ENCODE data around the gene CELF4. TPM values are rescaled to one million over a fixed set of nuclear protein-coding genes. Genes with fewer than 3 reads are reported as not detected.

Gene CELF4
- total and polyA plus RNA-seq, 7 donors = 0.60 to 5.0 (median 1.8) TPM; not detected in 1

DNA sequence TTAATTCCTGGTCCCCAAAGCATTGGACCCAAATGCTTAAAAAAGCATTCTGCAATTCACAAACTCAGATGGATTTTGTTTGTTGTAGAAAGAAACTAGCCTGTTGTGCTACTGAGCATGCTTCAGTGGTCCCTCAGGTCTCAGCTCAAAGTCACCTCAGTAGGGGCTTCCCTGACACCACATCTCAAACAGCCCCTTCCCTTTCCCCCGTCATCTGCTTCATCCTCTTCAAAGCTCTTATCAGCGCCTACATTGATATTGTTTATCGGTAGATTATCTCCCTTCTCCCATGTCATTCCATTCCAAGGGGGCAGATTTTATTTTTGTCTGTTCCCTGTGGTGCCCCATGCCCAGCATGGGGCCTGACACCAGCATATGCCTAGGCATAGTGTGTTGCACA, 172.9 kb downstream of the CELF4 start:
- Histone ChIP-seq H3K36me3 (no peaks in the 10 kb centered on the region), H3K4me1 (peaks cover 0 to 15% (median 13%) of the 10 kb centered on the region in 4 donors), H3K9me3 (peaks cover 0 to 3% (median 0%) of the 10 kb centered on the region in 4 donors), H3K27ac (no peak overlapping the region), H3K4me3 (no peak overlapping the region), H3K27me3 (peaks cover 0 to 14% (median 0%) of the 10 kb centered on the region in 3 donors)
- DNase-seq = no peak
- TF ChIP-seq POLR2A (IDR thresholded peaks at IDR 0.05) (no peak), POLR2AphosphoS5 (IDR thresholded peaks at IDR 0.05) (no peak), EP300 (IDR thresholded peaks at IDR 0.05) (no peak)
- TF ChIP-seq, protein P1, sequence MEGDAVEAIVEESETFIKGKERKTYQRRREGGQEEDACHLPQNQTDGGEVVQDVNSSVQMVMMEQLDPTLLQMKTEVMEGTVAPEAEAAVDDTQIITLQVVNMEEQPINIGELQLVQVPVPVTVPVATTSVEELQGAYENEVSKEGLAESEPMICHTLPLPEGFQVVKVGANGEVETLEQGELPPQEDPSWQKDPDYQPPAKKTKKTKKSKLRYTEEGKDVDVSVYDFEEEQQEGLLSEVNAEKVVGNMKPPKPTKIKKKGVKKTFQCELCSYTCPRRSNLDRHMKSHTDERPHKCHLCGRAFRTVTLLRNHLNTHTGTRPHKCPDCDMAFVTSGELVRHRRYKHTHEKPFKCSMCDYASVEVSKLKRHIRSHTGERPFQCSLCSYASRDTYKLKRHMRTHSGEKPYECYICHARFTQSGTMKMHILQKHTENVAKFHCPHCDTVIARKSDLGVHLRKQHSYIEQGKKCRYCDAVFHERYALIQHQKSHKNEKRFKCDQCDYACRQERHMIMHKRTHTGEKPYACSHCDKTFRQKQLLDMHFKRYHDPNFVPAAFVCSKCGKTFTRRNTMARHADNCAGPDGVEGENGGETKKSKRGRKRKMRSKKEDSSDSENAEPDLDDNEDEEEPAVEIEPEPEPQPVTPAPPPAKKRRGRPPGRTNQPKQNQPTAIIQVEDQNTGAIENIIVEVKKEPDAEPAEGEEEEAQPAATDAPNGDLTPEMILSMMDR (IDR thresholded peaks at IDR 0.05) = no peak
- WGBS, 2 donors = 85 to 91% methylated on average over 3 of the region's 3 CpGs
- intact Hi-C loops (cut with DNase I) = no loop called here

DNA sequence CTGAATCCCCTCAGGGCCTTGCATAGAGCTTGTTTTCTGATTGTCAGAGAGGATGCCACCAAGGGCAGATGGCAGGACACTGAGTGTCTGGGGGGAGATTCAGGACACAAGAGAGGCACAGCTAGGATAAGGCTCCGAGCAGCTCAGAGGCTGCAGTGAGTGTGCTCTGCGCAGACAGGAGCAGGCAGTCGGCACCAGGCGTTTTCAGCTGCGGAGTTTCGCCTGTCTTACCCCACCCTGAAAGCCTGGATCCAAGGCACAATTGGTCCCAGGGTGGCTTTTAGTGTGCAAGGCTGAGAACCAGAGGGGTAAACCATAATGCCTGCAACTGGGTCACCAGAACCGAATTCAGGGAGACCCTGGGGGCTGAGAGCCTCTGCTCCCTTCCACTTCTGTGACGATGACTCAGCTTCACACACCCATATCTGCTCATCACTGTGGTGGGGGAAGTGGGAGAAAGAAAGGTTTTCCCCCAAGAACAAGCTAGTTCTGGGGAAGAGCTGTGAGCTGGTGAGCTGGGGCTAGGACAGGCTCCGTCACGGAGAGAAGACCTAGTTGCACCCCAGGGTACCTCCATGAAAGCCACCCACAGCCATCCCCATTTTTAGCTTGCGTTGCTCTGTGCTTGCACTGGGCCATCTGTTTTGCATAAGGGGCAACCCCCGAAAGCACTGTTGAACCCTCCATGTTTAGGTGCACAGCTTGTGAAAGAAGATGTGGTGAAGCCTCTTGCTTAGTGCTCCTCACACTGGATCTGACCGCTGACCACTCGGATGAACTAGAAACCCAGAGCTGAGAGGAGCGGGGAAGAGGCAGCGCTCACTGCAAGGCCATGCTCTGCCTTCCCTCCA, 173.7 kb downstream of the CELF4 start:
- DNase-seq = no peak
- intact Hi-C loops (cut with DNase I) = no loop called here
- Histone ChIP-seq H3K4me3 (no peak overlapping the region), H3K27ac (no peak overlapping the region), H3K36me3 (no peaks in the 10 kb centered on the region), H3K4me1 (peaks cover 0 to 15% (median 13%) of the 10 kb centered on the region in 4 donors), H3K9me3 (peaks cover 0 to 3% (median 0%) of the 10 kb centered on the region in 4 donors), H3K27me3 (peaks cover 0 to 14% (median 0%) of the 10 kb centered on the region in 3 donors)
- WGBS, 2 donors = 84 to 86% methylated on average over 16 of the region's 16 CpGs
- TF ChIP-seq EP300 (IDR thresholded peaks at IDR 0.05) = no peak
- TF ChIP-seq POLR2A (IDR thresholded peaks at IDR 0.05) = no peak
- TF ChIP-seq, protein P1 (IDR thresholded peaks at IDR 0.05) = no peak
- no peak for TF ChIP-seq POLR2AphosphoS5 (IDR thresholded peaks at IDR 0.05)

DNA sequence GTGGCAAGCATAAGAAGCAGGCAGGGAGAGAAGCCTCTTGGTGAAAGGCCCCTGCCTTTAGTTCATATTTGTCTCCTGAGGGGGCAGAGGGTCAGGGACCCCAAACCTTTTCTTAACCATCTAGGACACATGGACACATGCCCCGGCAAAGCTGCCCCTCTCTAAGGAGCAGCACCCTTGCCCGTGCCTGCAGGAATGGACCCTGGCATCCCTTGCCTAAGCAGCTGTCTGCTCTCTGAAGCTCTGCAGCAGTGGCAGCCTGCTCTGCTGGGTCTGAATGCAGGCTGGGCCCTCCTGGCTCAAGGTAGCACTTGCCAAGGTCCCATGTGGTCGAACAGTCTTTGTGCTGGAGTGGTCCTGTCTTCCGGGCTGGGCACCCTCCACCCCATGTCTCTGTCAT, 174.4 kb downstream of the CELF4 start:
- Histone ChIP-seq H3K27ac (no peak overlapping the region), H3K4me1 (peaks cover 0 to 15% (median 13%) of the 10 kb centered on the region in 4 donors), H3K27me3 (peaks cover 0 to 14% (median 0%) of the 10 kb centered on the region in 3 donors), H3K36me3 (no peaks in the 10 kb centered on the region), H3K4me3 (no peak overlapping the region), H3K9me3 (peaks cover 0 to 3% (median 0%) of the 10 kb centered on the region in 4 donors)
- DNase-seq = no peak
- WGBS, 2 donors = 89% methylated on average over 4 of the region's 4 CpGs
- no peak for TF ChIP-seq EP300 (IDR thresholded peaks at IDR 0.05)
- no peak for TF ChIP-seq POLR2A (IDR thresholded peaks at IDR 0.05)
- TF ChIP-seq POLR2AphosphoS5 (IDR thresholded peaks at IDR 0.05) = no peak
- TF ChIP-seq, protein P1 (IDR thresholded peaks at IDR 0.05) = no peak
- intact Hi-C loops (cut with DNase I) = no loop called here

DNA sequence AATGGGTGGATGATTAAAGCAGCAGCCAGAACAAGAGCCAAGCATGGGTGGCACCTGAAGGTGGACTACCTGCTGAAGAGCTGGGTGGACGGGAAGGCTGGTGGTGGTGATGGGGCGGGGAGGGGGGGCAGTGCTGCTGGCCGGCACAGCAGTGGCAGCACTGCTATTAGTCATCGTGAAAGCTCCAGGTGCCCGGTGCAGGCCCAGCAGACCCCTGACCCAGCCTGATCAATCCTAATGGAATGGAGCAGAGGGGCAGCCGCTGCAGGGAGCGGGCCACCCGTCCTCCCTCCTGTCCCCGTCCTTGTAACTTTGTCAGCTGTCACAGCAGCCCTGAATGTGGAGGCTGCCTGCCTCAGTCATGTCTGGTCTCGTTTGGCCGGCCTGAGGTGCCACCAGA, 174.9 kb downstream of the CELF4 start:
- Histone ChIP-seq H3K9me3 (peaks cover 0 to 3% (median 0%) of the 10 kb centered on the region in 4 donors), H3K27ac (no peak overlapping the region), H3K36me3 (no peaks in the 10 kb centered on the region), H3K27me3 (peaks cover 0 to 14% (median 0%) of the 10 kb centered on the region in 3 donors), H3K4me1 (peaks cover 0 to 15% (median 13%) of the 10 kb centered on the region in 4 donors), H3K4me3 (no peak overlapping the region)
- no peak for TF ChIP-seq EP300 (IDR thresholded peaks at IDR 0.05)
- TF ChIP-seq, protein P1 (IDR thresholded peaks at IDR 0.05) = no peak
- TF ChIP-seq POLR2A (IDR thresholded peaks at IDR 0.05) = no peak
- no peak for TF ChIP-seq POLR2AphosphoS5 (IDR thresholded peaks at IDR 0.05)
- DNase-seq = no peak
- intact Hi-C loops (cut with DNase I) = no loop called here
- WGBS, 2 donors = 81 to 84% methylated on average over 11 of the region's 11 CpGs
